Stimulated activated CD8-positive, alpha-beta memory T cell treated with anti-CD3 and anti-CD28 coated beads, Interleukin-15, amount 100 ng/mL, for 24 hours (primary cell): ENCODE measurements around the gene ANO3.
"Not testable (repeated sequence)": the region's sequence is repeated elsewhere in the genome, so short reads cannot be mapped to it uniquely, and the experiment has no call there.

Source experiments
- DNase-seq: peaks from one replicate; pipeline ENCODE4 v3.0.0-alpha.2; 2020; ENCODE audit warnings: low read depth

Gene ANO3

DNA sequence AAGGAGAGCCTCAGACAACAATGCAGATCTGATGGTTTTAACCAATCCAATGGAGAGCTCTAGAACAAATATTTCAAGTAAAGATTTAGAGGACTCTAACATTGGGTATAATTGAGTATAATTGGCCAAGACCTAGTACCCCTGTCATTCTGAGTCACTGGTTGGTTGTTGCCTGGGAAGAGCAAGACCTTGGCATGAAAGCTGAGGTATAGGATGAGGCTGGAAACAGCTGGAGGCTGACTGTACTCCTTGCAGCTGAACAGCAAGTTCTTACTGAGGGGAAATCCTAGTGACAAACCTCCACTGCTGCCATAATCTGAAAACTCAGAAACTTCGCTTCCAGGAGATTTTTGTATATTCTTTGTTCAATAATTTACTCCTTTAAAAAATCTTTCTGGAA, 294.4 kb downstream of the ANO3 start:
- DNase-seq, result no peak

DNA sequence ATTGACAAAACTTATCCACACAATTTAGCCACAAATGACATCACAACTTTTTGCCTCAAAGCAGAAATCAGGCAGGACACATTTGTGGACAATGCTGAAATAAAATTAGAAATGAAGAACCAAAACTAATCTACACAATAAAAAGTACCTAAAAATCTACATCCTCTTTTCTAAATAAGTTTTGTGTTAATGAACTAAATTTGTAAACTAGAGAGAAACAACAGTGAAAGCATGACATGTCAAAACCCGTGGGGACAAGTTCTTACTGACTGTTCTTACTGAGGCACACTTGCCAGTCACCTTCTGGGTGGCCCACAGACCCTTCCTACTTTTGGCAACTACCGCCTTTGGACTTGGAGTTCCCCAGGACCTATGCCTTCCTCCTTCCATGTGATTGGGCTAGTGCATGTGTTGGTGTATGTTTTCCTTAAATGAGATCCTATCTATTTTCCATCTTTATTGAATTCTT, 300.8 kb downstream of the ANO3 start:
- DNase-seq, result no peak

DNA sequence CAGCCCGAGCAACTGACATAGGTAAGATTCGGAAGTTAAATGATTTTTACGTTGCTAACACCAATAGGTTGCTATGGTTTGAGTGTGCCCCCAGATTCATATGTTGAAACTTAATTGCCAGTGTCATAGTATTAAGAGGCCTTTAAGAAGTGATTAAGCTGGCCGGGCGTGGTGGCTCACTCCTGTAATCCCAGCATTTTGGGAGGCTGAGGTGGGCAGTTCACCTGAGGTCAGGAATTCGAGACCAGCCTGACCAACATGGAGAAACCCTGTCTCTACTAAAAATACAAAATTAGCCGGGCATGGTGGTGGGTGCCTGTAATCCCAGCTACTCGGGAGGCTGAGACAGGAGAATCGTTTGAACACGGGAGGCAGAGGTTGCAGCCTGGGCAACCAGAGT, 311.4 kb downstream of the ANO3 start:
- DNase-seq, result not testable (repeated sequence)

DNA sequence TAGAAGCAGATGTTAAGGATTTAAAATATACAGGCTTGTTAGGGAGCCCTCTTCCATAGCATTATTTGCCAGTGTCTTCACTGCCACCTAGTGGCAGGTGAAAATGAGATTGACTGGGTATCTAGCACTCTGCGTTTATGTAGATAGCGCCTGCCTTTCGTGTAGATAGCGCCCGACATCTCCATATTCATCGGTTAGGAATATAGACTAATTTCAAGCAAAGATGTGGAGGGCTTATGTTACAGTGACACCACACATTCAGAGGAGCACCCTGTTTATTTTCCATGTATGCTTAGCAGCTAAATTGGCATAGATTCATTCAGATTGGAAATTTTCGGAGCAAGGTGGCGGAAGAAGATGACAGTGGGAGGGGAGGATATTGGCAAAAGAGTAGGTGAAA, 318.0 kb downstream of the ANO3 start:
- no peak for DNase-seq

DNA sequence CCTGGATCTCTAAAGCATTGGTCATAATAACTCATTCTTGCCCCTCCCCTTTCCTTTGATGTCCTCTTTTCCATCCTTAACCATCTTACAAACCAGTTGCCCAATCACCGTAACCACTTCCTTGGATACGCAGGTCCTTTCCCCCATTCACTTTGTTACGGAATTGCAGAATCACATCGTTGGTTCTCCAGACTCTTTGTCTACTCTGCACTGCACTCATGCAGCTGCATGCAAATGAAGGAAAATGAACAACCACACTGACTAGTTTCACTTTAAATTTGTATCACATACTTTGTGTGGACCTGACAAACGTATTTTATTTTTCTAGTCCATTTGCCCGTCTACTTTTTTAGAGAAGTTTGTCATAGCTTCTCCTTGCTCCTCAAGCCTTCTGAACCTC, 320.0 kb downstream of the ANO3 start:
- DNase-seq, result no peak

DNA sequence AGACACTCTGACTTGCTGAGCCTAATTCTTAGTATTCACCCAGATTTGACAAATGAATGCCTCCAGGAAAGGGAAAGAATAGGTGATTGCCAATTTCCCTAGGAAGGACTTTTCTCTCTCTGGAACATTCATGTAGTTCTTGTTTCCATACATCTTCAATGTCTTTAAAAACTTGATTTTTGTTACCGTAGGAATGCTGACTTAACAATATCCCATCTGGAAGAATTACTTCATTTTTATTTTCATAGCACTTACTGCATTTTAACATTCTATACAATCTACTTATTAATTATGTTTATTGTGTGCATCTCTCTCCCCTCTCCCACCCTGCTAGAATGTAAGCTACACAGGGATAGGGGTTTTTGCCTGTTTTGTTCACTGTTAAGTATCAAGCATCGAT, 323.4 kb downstream of the ANO3 start:
- no peak for DNase-seq

DNA sequence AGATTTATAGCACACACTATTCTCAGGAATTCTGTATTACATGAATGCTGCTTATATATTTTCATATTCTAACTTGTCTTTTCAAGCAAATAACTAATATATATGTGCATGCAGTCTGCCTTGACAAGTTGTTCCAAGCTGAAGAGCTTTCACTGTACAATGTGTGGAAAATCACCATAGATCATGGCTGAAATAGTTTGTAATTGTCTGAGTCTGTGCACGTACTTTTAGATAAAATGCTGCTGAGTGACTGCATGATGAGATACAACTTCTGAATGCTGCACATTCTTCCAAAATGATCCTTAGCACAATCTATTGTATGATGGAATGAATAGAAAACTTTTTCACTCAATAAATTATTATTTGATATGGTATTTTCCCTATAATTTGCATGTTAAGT, 331.0 kb downstream of the ANO3 start:
- DNase-seq, result no peak

DNA sequence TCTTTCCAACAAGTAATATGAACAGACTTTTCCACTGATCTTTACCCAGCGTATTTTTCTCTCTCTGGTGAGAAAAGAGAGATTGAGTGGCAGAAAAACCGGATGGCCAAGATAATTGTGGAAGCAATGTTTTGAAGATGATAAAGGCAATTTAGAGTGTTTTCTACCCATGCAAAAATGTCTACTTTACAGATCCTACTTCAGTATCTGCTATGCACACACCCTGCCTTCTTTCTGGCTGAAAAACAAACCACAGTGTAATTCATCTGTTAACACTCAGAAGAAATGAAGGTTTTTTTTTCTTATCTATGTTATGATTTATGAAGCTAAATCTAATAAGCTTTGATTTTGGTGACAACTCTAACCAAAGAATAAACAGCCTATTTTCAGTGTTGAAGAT, 333.1 kb downstream of the ANO3 start:
- no peak for DNase-seq

DNA sequence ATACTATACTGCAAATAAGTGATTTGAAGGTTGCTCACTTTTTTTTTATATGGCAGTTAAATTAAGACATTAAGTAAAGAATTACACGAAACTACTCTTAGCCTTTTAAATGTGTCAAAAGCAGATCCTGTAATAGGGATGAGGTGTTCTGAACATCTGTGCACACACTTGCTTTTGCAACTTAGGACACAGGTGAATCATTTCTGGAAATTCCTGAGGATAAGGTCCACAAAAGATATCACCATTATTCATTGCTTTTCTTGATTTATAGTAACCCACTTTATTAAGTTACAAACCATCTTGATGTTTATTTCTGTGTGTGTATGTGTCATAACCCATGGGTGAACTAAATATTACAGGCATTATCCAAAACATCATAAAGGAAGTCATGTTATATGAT, 334.0 kb downstream of the ANO3 start:
- DNase-seq, result no peak

DNA sequence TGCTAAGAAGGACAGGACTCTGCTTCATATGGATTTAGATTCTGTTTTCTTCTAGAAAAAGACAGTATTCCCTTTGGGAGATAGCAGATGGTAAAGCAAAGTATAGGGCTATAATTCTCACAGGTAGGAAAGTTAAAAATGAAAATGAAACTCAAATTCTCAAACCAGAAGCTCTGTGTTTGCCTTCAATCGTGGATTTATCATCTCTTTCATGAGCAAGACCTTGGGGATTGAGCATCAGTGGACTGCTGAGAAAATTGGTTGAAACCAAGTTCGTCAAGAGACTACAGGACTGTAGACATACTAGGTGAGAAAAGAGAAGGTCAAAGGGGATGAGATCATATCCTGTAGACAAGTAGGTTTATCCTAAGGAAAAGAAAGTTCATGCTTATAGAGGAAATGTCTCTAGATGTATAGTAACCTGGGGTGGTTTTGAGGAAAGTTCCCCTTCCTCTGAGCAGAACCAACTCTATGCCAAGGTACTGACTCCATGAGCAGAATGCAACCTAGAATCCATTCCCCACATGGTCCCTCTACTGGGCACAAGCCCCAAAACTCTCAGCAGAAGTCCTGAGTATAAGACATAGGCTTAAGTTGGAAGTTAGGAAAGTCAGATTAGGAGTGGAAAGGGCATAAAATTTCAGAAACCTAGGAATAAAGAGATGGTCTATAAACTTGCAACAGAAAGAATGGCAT, 343.5 kb downstream of the ANO3 start:
- no peak for DNase-seq

DNA sequence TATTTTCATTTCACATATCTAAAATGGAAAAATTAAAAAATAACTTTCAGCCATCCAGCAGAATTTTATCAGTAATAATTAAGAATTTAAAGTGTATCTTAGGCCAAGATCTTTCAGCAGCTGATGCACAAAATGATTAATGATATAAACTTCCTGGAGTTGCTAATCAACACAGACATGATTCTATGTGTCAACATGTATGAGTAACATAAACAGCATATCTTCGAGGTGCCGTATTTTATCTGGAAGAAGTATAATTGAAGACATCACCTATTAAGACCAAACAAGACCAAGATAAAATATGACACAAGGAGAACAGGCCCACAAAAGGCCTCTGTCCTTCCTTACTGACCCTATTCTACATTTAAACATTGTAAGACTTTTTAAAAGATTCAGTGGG, 344.7 kb downstream of the ANO3 start:
- no peak for DNase-seq

DNA sequence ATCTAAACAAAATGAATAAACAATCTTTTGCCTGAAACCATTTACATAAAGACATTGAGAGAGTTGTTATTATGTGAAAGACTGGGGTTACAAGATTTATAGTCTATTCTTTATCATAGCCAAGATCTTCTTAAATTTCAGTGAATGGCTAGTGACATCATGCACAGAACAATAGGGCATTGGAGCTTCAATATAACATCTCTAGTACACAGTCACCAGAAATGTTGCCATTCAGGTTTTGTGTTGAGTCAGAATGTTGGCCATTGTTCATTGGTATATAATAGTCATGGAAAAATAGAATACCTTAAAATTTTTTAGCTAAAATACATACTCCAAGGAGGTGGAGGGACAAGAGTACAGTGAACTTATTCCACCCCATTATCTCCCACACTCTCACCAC, 345.6 kb downstream of the ANO3 start:
- no peak for DNase-seq

DNA sequence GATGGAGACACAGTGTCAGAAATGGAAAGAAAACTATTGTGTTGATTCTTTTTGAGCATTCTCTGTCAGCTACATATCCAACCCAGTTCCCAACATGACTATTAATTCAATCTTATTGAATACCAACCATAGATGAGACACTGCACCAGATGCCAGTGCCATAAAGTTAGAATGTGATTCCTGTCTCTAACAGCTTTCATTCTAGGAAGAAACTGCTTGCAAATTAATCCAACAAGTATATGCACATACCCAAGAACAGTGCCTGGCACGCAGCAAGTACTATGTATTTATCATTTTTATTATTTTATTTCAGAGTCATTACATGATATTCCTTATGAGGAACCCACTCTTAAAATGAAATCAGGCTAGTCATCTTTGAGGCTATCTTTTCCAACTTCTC, 355.4 kb downstream of the ANO3 start:
- no peak for DNase-seq

DNA sequence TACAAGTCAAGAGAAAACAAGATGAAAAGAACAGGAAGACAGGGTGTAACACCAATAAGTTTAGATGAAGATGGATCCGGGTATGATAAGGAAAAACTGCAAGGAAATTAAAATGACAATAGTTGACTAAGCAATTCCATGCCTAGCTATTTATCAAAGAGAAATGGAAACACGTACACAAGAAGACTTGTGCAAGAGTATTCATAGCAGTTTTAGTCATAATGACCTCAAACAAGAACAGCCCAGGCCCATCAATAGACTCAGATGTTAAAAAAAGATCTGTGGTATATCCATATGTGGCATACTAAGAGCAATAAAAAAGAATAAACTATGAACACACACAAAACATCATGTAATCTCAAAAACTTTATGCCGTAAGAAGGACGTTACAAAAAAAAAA, 356.8 kb downstream of the ANO3 start:
- DNase-seq, result no peak

DNA sequence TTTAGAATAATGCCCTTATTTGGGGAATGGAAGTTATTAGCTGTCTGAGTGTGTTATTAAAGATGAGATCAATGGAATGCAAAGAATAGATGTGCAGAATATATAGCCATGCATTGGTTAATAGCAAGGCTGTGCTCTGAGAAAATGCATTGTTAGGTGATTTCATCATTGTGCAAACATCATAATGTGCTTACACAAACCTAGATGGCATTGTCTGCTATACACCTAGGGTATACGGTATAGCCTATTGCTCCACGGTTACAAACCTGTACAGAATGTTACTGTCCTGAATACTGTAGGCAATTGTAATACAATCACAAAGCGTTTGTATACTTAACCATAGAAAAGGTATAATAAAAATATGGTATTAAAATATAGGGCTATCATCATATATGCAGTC, 364.4 kb downstream of the ANO3 start:
- DNase-seq, result no peak

DNA sequence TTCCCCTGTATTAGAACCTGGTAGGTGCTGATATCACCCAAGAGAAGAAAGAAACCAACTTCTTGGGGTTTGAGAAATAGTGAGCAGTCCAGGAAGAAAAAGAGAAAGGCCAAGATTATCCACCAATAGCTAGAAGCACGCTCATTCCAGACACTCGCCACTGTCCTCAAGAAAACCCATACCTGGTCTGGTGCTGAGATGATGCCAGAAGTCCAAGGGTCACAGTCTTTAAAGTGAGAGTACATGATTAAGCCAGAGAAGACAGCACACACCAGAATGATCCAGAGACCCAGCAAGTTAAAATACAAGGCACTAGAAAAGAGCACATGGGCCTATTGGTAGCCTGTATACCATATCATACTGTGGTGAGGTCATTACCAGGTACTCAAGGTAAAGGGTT, 366.3 kb downstream of the ANO3 start:
- DNase-seq, result no peak

DNA sequence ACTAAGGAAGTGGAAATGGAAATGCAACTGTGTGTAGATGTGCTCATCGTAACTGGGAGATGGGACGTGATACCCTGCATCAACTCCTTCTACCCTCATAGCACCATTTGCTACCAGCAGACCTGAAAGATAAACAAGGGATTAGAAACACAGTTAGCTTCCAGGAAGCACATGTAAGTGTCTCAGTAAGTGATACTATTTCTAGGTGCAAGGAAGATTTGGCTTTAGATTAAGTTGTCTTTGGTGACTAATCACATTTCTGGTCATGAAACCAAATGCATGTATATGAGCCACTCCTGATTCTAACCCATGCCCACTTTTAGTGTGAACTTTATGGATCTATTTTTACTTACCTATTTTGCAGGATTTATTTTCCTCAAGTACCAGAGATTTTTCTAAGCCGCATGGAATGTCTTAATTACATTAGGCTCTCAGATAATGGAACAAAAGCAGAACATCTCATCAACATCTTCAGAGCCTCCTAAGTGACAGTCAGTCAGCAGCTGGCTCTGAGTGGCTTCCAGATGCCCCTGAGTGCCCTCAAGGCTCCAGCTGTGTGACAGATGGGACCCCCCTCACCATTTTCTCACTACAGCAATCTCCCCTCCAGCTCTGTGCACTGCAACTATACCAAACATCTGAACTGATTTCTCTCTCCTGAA, 368.8 kb downstream of the ANO3 start:
- no peak for DNase-seq

DNA sequence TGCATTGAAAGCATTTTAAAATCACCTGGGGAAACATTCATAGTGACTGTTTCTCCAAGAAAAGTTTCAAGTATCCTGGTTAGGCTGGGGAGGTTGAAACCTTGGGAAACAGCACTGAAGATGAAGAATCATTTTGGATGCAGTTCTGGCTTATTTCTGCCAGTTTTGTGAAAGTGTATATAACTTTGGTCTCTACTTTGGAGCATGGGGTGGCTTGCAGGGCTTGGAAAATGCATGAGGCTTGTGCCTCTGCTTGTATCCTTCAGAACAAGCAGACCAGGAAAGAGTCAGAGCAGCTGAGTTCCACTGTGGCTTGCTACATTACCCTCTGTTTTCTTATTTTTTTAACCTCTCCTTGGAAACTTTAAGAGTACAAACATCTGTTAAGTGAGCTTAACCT, 370.5 kb downstream of the ANO3 start:
- no peak for DNase-seq

DNA sequence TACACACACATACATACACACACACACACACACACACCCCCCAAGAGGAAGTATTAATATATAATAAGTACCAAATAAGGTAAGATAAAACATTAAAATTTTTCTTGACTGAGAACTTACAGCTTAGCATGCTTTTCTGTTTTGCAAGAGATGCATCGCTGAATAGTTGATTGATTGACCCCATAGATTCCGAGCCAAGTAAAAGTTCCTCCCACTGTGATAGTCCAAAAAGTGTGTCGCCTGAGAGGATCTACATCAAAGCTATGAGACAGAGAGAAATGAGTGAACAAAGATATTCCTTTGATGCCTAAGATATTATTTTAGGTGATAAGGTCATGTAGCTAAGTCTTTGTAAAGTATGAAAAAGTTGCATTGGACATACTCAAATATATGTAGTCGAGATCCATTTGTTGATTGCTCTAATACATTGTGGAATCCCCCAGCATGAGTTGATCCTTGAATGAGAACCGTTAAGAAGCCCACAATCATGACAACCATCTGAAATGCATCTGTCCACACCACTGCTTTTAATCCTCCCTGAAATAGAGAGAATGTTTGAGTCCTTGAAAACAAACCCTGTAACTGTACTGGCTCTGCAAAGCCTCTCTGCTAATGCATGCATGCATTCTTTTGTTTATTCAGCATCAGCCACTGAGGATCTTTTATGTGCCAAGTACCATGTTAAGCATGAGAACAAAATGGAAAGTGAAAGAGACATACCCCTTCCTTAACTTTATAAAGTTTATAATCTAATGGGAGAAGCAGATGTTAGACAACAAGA, 371.7 kb downstream of the ANO3 start:
- DNase-seq, result no peak

DNA sequence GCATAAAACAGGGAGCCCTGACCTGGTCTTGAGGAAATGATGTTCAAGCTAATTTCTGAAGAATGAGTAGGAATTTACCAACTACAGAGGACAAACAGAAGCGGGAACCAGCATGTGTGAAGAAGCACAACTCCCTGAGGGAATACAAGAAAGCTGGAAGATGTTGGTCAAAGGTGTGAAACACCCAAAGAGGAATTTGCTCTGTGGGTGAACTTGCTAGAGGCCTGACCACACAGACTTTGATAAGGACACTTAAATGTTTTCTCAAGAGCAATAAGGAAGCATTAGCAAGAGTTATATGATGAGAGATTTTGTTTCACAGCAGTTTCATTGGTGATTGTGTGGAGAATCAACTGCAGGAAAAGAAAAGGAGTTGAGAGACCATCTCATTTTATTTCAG, 372.3 kb downstream of the ANO3 start:
- DNase-seq, result no peak

DNA sequence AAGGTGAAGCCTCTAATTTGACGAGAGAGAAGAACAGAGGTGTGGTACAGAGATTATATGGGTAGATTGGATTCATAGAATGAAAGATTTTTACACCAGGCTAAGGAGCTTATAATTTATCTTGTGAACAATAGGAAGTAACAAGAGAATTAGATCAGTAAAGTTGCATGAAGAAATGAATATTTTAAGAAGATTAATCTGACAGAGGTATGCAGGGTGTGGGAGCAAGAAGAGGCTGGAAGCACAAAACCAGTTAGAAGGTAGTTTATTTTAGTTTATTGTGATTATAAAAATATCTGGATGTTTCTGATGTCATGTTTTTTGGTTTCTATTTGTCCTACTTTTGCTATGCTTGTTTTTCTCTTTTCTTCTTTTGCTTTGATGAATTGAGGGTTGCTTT, 374.3 kb downstream of the ANO3 start:
- no peak for DNase-seq

DNA sequence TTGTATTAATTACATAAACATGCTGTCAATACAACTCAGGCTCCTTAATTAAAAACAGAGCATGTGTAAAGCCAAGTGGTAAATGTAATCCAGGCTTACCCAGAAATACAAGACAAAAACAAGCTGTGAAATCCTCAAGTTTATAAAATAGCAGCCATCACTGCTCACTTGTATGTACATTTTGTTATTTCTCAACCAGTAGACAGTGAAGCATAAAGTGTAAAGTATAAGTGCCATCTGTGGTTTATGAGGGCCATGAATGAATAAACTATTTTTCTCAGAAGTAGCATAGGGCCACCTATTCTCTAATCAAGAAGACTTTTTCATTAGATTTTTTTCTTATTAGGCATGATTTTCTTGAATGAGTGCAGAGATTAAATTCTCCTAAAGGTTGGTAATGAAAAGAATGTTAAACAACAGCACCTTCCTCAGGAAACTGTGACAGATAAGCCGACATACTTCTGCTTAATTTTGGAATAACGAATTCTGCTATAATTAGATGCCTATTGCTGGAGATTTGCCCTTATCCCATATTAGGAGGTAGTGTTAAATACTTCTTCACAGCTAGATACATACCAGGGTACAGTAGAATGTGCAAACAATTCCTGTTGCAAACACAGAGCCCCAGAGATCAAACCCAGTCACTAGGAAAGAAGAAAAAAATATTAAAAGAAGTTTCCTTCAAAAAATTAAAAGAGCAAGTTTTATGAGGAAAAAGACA, 377.0 kb downstream of the ANO3 start:
- DNase-seq, result no peak

DNA sequence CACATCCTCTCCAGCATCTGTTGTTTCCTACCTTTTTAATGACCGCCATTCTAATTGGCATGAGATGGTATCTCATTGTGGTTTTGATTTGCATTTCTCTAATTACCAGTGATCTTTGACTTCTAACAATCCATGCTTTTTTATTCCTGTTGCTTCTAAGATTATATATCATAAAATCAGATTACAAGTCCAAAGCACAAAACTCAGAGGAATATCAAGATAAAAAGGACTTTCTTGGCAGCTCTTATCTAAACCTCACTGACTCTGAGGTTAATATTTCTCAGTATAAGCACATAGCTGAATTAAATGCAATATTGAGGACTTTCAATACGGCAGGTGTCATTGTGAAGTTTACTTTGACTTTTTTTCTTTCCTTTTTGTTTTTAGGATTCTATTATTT, 378.6 kb downstream of the ANO3 start:
- no peak for DNase-seq
